ENCODE data around the gene ACSL6. TPM values are rescaled to one million over a fixed set of nuclear protein-coding genes. Genes with fewer than 3 reads are reported as not detected.

Gene ACSL6
- total and polyA plus RNA-seq, 10 of the 15 experiments (the other 5 are each of a cell fraction or from before 2014, with no cell fraction given) = 0.06 to 0.53 TPM; not detected in 8

DNA sequence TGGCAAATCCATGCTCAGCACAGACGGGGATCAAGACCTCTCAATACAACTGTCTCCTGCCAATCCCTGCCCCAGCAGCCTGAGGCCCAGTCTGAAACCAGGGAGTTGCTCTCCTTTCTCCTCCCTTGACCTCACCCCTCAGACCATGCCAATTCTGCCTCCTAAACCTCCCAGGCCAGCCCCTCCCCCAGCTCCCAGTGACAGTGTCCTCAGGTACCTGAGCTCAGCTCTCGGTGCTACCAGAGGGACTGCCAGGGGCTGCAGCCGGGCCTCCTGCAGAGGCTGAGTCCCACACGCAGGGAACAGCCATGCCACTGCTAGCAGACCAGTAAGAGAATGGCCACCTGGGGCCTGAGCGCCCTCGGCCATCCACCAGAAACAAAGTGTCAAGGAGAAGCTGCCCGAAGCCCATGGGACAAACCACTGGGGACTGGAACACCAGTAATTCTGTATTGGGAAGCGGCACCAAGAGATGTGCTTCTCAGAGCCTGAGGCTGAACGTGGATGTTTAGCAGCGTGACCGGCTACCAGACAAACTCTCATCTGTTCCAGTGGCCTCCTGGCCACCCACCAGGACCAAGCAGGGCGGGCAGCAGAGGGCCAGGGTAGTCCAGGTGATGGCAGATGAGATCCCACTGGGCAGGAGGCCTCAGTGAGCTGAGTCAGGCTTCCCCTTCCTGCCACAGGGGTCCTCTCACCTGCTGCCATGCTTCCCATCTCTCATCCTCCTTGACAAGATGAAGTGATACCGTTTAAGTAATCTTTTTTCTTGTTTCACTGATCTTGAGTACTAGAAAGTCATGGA is 48.4 kb upstream of the ACSL6 start:
- ChIA-PET SMC1A (ENCODE audit: uncharacterized antibody, unreplicated experiment) (interaction anchor here (1.7 kb wide), 1 partner anchor 470 kb away, joined by 6 read pairs; no protein-coding TSS in a partner anchor), CTCF (interaction anchor here (1.2 to 5.5 kb wide), 2 partner anchors 249 to 470 kb away, joined by 3 to 72 read pairs; no protein-coding TSS in a partner anchor), RAD21 (ENCODE audit: unreplicated experiment) (interaction anchor here (1.9 kb wide), 1 partner anchor 471 kb away, joined by 12 read pairs; no protein-coding TSS in a partner anchor), POLR2A (no interaction called here)
- no peak for FAIRE-seq
- no peak overlapping the region for H3K9ac ChIP-seq (ENCODE audit: control insufficient read depth, insufficient read depth, low read length)
- H4K20me1 ChIP-seq (ENCODE audit: control insufficient read depth, insufficient read depth) = peaks cover 2% of the 10 kb centered on the region; the same call in 1 of the 2 replicates
- no peaks in the 10 kb centered on the region; the same call in 1 of the 2 replicates for H3K4me1 ChIP-seq (ENCODE audit: control insufficient read depth, insufficient read depth, low read length)
- no peak overlapping the region for H2AFZ ChIP-seq (ENCODE audit: control insufficient read depth, low read depth, low read length)
- in situ Hi-C loops (cut with MboI) = no loop called here
- no peaks in the 10 kb centered on the region for H3K79me2 ChIP-seq (ENCODE audit: control insufficient read depth, insufficient read depth, low read length)
- no TSS peak for BruUV-seq (replicated peaks)
- no peak overlapping the region for H3K4me3 ChIP-seq
- H3K4me2 ChIP-seq (ENCODE audit: control insufficient read depth, insufficient read depth) = no peak overlapping the region
- H3K36me3 ChIP-seq (ENCODE audit: control insufficient read depth in 2 of 2, insufficient read depth in 2 of 2, low read length in 1 of 2) = no peaks in the 10 kb centered on the region
- WGBS (ENCODE audit: insufficient coverage, insufficient replicate concordance, low lambda C conversion rate, missing lambda C conversion rate) = 46% methylated on average over 11 of the region's 13 CpGs
- DNase-seq (ENCODE audit: low read depth, low spot score) = no peak
- H3K27ac ChIP-seq (ENCODE audit: control insufficient read depth, insufficient read depth) = no peak overlapping the region
- TF ChIP-seq IKZF2 (IDR thresholded peaks at IDR 0.05) = no peak
- TF ChIP-seq, protein P1, sequence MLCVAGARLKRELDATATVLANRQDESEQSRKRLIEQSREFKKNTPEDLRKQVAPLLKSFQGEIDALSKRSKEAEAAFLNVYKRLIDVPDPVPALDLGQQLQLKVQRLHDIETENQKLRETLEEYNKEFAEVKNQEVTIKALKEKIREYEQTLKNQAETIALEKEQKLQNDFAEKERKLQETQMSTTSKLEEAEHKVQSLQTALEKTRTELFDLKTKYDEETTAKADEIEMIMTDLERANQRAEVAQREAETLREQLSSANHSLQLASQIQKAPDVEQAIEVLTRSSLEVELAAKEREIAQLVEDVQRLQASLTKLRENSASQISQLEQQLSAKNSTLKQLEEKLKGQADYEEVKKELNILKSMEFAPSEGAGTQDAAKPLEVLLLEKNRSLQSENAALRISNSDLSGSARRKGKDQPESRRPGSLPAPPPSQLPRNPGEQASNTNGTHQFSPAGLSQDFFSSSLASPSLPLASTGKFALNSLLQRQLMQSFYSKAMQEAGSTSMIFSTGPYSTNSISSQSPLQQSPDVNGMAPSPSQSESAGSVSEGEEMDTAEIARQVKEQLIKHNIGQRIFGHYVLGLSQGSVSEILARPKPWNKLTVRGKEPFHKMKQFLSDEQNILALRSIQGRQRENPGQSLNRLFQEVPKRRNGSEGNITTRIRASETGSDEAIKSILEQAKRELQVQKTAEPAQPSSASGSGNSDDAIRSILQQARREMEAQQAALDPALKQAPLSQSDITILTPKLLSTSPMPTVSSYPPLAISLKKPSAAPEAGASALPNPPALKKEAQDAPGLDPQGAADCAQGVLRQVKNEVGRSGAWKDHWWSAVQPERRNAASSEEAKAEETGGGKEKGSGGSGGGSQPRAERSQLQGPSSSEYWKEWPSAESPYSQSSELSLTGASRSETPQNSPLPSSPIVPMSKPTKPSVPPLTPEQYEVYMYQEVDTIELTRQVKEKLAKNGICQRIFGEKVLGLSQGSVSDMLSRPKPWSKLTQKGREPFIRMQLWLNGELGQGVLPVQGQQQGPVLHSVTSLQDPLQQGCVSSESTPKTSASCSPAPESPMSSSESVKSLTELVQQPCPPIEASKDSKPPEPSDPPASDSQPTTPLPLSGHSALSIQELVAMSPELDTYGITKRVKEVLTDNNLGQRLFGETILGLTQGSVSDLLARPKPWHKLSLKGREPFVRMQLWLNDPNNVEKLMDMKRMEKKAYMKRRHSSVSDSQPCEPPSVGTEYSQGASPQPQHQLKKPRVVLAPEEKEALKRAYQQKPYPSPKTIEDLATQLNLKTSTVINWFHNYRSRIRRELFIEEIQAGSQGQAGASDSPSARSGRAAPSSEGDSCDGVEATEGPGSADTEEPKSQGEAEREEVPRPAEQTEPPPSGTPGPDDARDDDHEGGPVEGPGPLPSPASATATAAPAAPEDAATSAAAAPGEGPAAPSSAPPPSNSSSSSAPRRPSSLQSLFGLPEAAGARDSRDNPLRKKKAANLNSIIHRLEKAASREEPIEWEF (IDR thresholded peaks at IDR 0.05; ENCODE audit: insufficient replicate concordance, low read depth, low read length) = no peak
- TF ChIP-seq, protein P2, sequence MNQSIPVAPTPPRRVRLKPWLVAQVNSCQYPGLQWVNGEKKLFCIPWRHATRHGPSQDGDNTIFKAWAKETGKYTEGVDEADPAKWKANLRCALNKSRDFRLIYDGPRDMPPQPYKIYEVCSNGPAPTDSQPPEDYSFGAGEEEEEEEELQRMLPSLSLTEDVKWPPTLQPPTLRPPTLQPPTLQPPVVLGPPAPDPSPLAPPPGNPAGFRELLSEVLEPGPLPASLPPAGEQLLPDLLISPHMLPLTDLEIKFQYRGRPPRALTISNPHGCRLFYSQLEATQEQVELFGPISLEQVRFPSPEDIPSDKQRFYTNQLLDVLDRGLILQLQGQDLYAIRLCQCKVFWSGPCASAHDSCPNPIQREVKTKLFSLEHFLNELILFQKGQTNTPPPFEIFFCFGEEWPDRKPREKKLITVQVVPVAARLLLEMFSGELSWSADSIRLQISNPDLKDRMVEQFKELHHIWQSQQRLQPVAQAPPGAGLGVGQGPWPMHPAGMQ (IDR thresholded peaks at IDR 0.05; ENCODE audit: borderline replicate concordance) = no peak
- no peak for TF ChIP-seq SUPT20H (IDR thresholded peaks at IDR 0.05; ENCODE audit: borderline replicate concordance, control insufficient read depth, low read depth, low read length)
- TF ChIP-seq NFIC (IDR thresholded peaks at IDR 0.05; ENCODE audit: low read depth, low read length) = no peak
- H3K9me3 ChIP-seq (replicated peaks; ENCODE audit: control insufficient read depth, insufficient read depth, low read length) = no peaks in the 10 kb centered on the region
- ATAC-seq = no peak
- no peaks in the 10 kb centered on the region; a peak in 2 of 4 replicates for H3K27me3 ChIP-seq (replicated peaks in 1 of 2; ENCODE audit: control insufficient read depth in 2 of 2, insufficient read depth in 2 of 2, low read length in 1 of 2)
- intact Hi-C loops (cut with micrococcal nuclease; ENCODE audit: unreplicated experiment) = loop anchor here (5.0 kb wide), 2 partner anchors 53 to 297 kb away; no protein-coding TSS in a partner anchor
